ENCODE measurements around the gene MAGEF1.

MAGEF1 gene

DNA sequence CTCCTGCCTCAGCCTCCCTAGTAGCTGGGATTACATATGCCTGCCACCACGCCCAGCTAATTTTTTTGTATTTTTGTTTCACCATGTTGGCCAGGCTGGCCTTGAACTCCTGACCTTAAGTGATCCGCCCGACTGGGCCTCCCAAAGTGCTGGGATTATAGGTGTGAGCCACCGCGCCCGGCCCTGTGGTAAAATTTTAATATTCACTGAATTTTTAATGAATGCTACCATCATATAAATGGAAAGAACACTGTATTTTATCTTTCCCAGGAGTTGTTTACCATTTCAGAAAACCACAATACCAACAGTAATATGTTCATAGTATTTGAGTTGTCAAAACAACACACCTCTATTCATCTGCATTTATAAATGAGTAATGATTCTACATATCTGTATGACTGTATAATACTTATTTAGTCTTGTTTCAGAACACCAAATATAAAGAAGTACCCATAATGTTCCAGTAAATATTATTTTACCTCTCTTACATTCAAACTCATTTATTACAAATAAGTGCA lies 16.2 kb upstream of the MAGEF1 start:
- Histone ChIP-seq H3K4me2 (no peak overlapping the region), H3K27me3 (peaks cover 0 to 4% (median 0%) of the 10 kb centered on the region in 11 experiments; a peak in 1 of 22 replicates), H3K4me3 (no peak overlapping the region), H3K9ac (no peak overlapping the region), H3K4me1 (peaks cover 0 to 20% (median 2%) of the 10 kb centered on the region in 10 experiments; a peak in 8 of 20 replicates), H3K27ac (no peak overlapping the region), H3K36me3 (no peaks in the 10 kb centered on the region), H4K20me1 (no peaks in the 10 kb centered on the region), H3K9me3 (replicated peaks in 1 of 11) (no peaks in the 10 kb centered on the region)
- no peak for TF ChIP-seq Cebpa-rat (IDR thresholded peaks at IDR 0.05)

DNA sequence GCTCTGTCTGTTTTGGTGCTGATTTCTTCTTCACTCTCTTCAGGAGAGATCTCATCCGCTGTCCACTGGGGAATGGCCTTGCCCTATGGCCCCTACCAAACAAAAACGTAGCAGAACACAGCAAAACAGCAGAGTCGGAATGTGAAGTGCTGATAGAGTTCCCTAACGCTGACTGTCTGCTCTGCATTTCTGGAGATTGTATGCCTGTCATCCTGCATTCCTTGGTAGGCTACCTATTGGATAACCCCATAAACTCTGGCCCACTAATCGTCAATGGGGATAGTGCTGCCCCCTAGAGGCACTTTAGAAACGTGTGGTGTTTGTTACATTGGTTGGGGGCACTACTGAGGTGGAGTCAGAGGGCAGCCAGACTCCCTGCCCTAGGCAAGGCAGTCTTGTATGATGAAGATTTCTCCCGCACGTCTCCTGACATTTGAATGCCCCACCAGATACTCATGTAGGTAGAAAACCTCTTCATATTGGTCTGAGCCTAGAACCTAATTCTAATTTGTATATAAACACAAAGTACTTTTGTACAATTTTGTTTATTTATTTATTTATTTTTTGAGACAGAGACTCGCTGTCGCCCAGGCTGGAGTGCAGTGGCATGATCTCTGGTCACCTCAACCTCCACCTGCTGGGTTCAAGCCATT lies 15.6 kb upstream of the MAGEF1 start:
- peak overlapping the region in 4 of 11 experiments; percentile 3 to 25 (median 12); a peak in 4 of 22 replicates for H3K4me2 ChIP-seq
- TF ChIP-seq Cebpa-rat (IDR thresholded peaks at IDR 0.05) = no peak
- H3K9ac ChIP-seq = no peak overlapping the region
- H3K4me1 ChIP-seq = peaks cover 0 to 20% (median 2%) of the 10 kb centered on the region in 10 experiments; a peak in 8 of 20 replicates
- no peaks in the 10 kb centered on the region for H4K20me1 ChIP-seq
- H3K27ac ChIP-seq = no peak overlapping the region
- no peaks in the 10 kb centered on the region for H3K9me3 ChIP-seq (replicated peaks in 1 of 11)
- H3K36me3 ChIP-seq = no peaks in the 10 kb centered on the region
- peaks cover 0 to 4% (median 0%) of the 10 kb centered on the region in 11 experiments; a peak in 1 of 22 replicates for H3K27me3 ChIP-seq
- no peak overlapping the region for H3K4me3 ChIP-seq

- Histone ChIP-seq H3K4me1 (peaks cover 0 to 20% (median 2%) of the 10 kb centered on the region in 10 experiments; a peak in 8 of 20 replicates), H3K27me3 (peaks cover 0 to 4% (median 0%) of the 10 kb centered on the region in 11 experiments; a peak in 1 of 22 replicates), H3K4me3 (no peak overlapping the region), H4K20me1 (no peaks in the 10 kb centered on the region), H3K9ac (no peak overlapping the region), H3K36me3 (no peaks in the 10 kb centered on the region), H3K4me2 (peak overlapping the region in 4 of 11 experiments; percentile 3 to 25 (median 18); a peak in 6 of 22 replicates), H3K27ac (no peak overlapping the region), H3K9me3 (replicated peaks in 1 of 11) (no peaks in the 10 kb centered on the region)
- no peak for TF ChIP-seq Cebpa-rat (IDR thresholded peaks at IDR 0.05)
Observed at GRCh38 chr3:184726497-184726896, 14.6 kb upstream of the MAGEF1 start.

DNA sequence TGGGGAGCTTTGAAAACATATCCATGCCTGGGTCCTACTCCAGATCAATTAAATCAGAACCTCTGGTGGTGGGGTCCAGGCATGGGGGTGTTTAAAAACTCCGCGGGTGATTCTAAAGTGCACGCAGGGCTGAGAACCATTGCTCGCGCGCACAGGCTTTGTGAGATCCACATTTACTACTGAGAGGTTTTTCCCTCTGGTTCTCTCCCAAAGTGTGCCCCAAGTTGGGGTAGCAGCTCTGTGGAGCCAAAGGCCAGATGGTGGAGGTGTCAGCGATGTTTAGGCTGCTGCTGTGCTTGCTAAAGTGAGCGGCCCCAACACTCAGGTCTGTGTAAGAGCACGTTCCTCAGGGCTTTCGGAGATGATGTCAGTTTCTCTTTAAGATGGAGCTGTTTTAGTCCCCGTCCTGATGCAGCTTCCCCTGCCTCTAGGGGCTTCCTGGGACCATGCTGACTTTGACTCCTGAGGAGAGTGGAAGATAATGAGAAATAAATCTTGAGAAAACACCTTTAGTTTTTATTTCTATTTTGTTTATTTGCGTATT lies 13.4 kb upstream of the MAGEF1 start:
- Histone ChIP-seq H4K20me1 (no peaks in the 10 kb centered on the region), H3K36me3 (no peaks in the 10 kb centered on the region), H3K27me3 (peaks cover 0 to 4% (median 0%) of the 10 kb centered on the region in 11 experiments; a peak in 1 of 22 replicates), H3K9ac (no peak overlapping the region), H3K4me1 (peaks cover 0 to 20% (median 2%) of the 10 kb centered on the region in 10 experiments; a peak in 8 of 20 replicates), H3K4me2 (no peak overlapping the region), H3K4me3 (no peak overlapping the region), H3K9me3 (replicated peaks in 1 of 11) (no peaks in the 10 kb centered on the region), H3K27ac (no peak overlapping the region)
- TF ChIP-seq Cebpa-rat (IDR thresholded peaks at IDR 0.05) = no peak

DNA sequence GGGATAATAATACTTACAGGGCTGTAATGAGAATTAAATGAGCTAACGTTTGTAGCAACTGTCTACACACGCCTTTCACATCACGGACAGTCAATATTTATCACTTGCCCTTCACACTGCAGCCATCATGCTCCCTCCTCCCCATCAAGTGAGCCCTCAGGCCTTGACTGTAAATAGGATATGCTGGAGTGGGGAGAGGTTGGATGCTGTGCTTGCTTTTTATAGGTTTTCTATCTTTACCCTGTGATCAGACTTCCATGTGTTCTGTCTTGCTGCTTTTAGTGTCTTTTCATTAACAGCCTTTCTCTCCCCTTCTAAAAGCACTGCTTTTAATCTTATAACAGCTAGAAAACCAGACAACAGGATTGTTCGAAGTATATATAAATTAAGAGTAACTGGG lies 12.8 kb upstream of the MAGEF1 start:
- H3K27me3 ChIP-seq = peaks cover 0 to 4% (median 0%) of the 10 kb centered on the region in 11 experiments; a peak in 1 of 22 replicates
- H3K9ac ChIP-seq = no peak overlapping the region
- peaks cover 0 to 20% (median 2%) of the 10 kb centered on the region in 10 experiments; a peak in 8 of 20 replicates for H3K4me1 ChIP-seq
- H3K9me3 ChIP-seq (replicated peaks in 1 of 11) = no peaks in the 10 kb centered on the region
- no peaks in the 10 kb centered on the region for H3K36me3 ChIP-seq
- H4K20me1 ChIP-seq = no peaks in the 10 kb centered on the region
- H3K4me3 ChIP-seq = no peak overlapping the region
- H3K27ac ChIP-seq = no peak overlapping the region
- TF ChIP-seq Cebpa-rat (IDR thresholded peaks at IDR 0.05) = no peak
- H3K4me2 ChIP-seq = no peak overlapping the region

GRCh38 chr3:184719709-184720108 lies 7.8 kb upstream of the MAGEF1 start:
- no peak overlapping the region for H3K27ac ChIP-seq
- H3K4me1 ChIP-seq = peaks cover 19 to 34% (median 26%) of the 10 kb centered on the region in 10 experiments
- no peak for TF ChIP-seq Cebpa-rat (IDR thresholded peaks at IDR 0.05)

GRCh38 chr3:184718431-184718830 lies 6.6 kb upstream of the MAGEF1 start:
- no peak for TF ChIP-seq Cebpa-rat (IDR thresholded peaks at IDR 0.05)
- Histone ChIP-seq H4K20me1 (no peaks in the 10 kb centered on the region), H3K4me1 (peaks cover 19 to 34% (median 26%) of the 10 kb centered on the region in 10 experiments), H3K4me2 (peak overlapping the region in 9 of 11 experiments; percentile 4 to 67 (median 54); a peak in 16 of 22 replicates), H3K9ac (no peak overlapping the region), H3K4me3 (no peak overlapping the region), H3K9me3 (replicated peaks in 1 of 11) (no peaks in the 10 kb centered on the region), H3K36me3 (no peaks in the 10 kb centered on the region), H3K27ac (no peak overlapping the region), H3K27me3 (0 out of 22 replicates have a peak, but pooled peaks cover 0 to 6% (median 0%) of the 10 kb centered on the region in 11 experiments)

More at GRCh38 chr3:184719709-184720108, 7.8 kb upstream of the MAGEF1 start:
- H3K9ac ChIP-seq = no peak overlapping the region
- H3K4me3 ChIP-seq = no peak overlapping the region
- no peaks in the 10 kb centered on the region for H3K36me3 ChIP-seq
- no peak overlapping the region for H3K4me2 ChIP-seq
- H3K27me3 ChIP-seq = 0 out of 22 replicates have a peak, but pooled peaks cover 0 to 6% (median 0%) of the 10 kb centered on the region in 11 experiments
- H3K9me3 ChIP-seq (replicated peaks in 1 of 11) = no peaks in the 10 kb centered on the region
- H4K20me1 ChIP-seq = no peaks in the 10 kb centered on the region

GRCh38 chr3:184717399-184717983 lies 5.6 kb upstream of the MAGEF1 start:
- Histone ChIP-seq H3K4me2 (peak overlapping the region; percentile 51 to 83 (median 66)), H4K20me1 (no peaks in the 10 kb centered on the region; a peak in 1 of 22 replicates), H3K4me1 (peaks cover 21 to 37% (median 29%) of the 10 kb centered on the region in 10 experiments), H3K27me3 (peaks cover 0 to 6% (median 0%) of the 10 kb centered on the region in 11 experiments; a peak in 1 of 22 replicates), H3K4me3 (no peak overlapping the region), H3K9ac (no peak overlapping the region), H3K9me3 (replicated peaks in 1 of 11) (no peaks in the 10 kb centered on the region), H3K27ac (peak overlapping the region in 1 of 11 experiments; percentile 51; a peak in 1 of 22 replicates), H3K36me3 (no peaks in the 10 kb centered on the region)
- no peak for TF ChIP-seq Cebpa-rat (IDR thresholded peaks at IDR 0.05)

Measured in BLaER1 treated with 17β-estradiol and CSF1 and Interleukin-3, amounts not matched to agents 10 nM and 100 nM (cell line).